ENCODE data around the gene GTF2F2. TPM values are rescaled to one million over a fixed set of nuclear protein-coding genes. Genes with fewer than 3 reads are reported as not detected.

Gene GTF2F2
- total RNA-seq, 1 donor from 2014 or later: 19.9 TPM

DNA sequence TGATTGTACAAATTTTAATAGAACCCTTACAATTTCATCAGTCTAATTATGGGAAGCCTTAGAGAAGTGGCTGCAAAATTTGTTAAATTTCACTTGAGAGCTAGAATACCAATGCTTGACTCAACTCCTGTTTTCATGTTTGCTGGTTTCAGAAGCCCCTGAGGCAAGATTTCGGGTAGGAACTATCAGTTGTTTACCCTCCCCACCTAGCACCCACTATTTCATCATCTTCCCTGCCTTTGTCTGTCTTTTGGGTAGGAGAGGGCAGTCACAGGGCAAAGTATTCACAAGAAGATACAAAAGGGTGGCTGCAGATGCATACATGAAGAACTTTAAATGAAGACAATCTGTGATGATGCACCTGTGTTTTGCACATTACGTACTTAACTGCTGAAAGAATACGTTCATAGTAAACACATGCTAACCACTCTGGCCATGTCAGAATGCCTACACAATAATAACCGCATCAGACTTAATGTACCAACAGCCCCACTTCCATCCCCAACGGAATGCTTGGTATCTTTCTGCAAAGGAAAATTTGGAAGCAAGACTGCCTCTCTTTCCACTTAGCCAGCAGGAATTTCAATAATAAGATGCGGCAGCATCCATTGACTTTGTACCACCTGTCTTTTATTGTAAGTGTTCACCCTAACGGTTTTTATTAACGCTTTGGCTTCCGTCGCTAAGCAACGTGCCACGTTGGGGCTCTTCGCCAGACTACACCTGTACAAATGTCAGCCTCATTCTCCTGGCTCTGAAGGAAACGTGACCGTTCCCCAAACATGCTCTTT, 190.2 kb downstream of the GTF2F2 start:
- Mint-ChIP-seq H3K36me3 (no peaks in the 10 kb centered on the region), H3K27me3 (ENCODE audit: low read depth) (peaks cover 4% of the 10 kb centered on the region), H3K4me3 (peak overlapping the region; percentile 81), H3K27ac (no peak overlapping the region), H3K9me3 (no peaks in the 10 kb centered on the region), H3K4me1 (peaks cover 15% of the 10 kb centered on the region)
- no peak for DNase-seq (ENCODE audit: low spot score in 2 of 2, unreplicated experiment in 2 of 2)
- TF ChIP-seq, protein P1, sequence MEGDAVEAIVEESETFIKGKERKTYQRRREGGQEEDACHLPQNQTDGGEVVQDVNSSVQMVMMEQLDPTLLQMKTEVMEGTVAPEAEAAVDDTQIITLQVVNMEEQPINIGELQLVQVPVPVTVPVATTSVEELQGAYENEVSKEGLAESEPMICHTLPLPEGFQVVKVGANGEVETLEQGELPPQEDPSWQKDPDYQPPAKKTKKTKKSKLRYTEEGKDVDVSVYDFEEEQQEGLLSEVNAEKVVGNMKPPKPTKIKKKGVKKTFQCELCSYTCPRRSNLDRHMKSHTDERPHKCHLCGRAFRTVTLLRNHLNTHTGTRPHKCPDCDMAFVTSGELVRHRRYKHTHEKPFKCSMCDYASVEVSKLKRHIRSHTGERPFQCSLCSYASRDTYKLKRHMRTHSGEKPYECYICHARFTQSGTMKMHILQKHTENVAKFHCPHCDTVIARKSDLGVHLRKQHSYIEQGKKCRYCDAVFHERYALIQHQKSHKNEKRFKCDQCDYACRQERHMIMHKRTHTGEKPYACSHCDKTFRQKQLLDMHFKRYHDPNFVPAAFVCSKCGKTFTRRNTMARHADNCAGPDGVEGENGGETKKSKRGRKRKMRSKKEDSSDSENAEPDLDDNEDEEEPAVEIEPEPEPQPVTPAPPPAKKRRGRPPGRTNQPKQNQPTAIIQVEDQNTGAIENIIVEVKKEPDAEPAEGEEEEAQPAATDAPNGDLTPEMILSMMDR (IDR thresholded peaks at IDR 0.05; ENCODE audit: unreplicated experiment): no peak

DNA sequence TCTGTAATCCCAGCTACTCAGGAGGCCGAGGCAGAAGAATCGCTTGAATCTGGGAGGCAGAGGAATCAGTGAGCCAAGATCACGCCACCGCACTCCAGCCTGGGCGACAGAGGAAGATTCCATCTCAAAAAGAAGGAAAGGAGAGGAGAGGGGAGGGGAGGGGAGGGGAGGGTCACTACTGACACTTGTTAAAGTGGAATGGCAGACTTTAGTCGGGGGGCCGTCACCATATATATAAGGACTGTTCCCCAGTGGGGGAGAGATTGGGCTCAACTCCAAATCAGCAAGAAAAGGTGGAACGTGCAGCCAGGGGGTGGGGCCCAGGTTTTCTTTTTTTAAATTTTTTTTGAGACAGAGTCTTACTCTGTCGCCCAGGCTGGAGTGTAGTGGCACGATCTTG, 194.5 kb downstream of the GTF2F2 start:
- Mint-ChIP-seq H3K4me1 (peaks cover 10% of the 10 kb centered on the region), H3K4me3 (no peak overlapping the region)
- TF ChIP-seq, protein P1 (IDR thresholded peaks at IDR 0.05; ENCODE audit: unreplicated experiment): no peak

DNA sequence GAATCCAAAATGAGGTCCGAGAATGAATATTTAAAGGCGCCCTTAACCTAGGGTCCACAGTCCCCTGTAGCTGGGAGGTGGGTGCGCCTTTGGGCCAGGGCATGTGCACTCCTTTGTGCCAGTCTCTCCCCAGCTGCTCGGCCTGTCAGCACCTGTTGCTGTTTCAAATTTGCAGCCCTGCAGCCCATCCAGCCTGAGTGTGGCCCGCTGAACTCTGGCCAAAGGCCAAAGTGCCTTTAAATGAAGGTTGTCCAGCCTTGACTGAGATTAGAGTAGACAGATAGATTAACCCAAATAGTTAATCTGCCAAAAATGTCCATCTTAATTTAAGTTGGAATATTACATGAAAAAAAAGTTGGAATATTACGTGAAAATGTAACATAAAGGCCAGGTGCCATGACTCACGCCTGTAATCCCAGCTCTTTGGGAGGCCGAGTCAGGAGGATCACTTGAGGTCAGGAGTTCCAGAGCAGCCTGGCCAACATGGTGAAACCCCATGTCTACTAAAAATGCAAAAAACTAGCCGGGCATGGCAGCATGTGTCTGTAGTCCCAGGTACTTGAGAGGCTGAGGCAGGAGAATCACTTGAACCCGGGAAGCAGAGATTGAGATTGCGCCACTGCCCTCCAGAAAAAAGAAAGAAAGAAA, 195.3 kb downstream of the GTF2F2 start:
- Mint-ChIP-seq H3K4me1 (peaks cover 7% of the 10 kb centered on the region), H3K27me3 (ENCODE audit: low read depth) (peaks cover 4% of the 10 kb centered on the region), H3K36me3 (no peaks in the 10 kb centered on the region), H3K9me3 (no peaks in the 10 kb centered on the region), H3K27ac (no peak overlapping the region), H3K4me3 (no peak overlapping the region)
- TF ChIP-seq, protein P1 (IDR thresholded peaks at IDR 0.05; ENCODE audit: unreplicated experiment): no peak
- DNase-seq (ENCODE audit: low spot score in 2 of 2, unreplicated experiment in 2 of 2): no peak

More for the DNA sequence above, 194.5 kb downstream of the GTF2F2 start:
- H3K9me3 Mint-ChIP-seq: no peaks in the 10 kb centered on the region
- no peak overlapping the region for H3K27ac Mint-ChIP-seq
- no peaks in the 10 kb centered on the region for H3K36me3 Mint-ChIP-seq
- DNase-seq (ENCODE audit: low spot score in 2 of 2, unreplicated experiment in 2 of 2): no peak
- peaks cover 4% of the 10 kb centered on the region for H3K27me3 Mint-ChIP-seq (ENCODE audit: low read depth)

DNA sequence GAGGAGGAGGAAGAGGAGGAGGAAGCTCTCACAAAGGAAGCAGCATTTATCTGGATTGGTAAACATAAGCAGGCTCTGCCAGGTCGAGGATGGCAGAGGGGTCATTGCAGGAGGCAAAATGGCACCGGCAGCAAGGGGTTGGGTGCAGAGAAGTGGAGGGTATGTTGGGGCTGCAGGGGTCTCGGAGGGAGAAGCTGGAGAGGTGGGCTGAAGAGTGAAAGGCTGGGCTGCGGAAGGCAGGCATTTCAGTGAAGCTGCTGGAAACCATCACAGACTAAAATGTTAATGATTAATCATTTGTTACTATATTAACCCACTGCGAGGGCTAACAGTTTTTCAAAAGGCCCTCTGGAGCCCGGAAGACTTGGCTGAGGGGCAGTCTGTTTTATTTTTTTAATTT, 196.0 kb downstream of the GTF2F2 start:
- Mint-ChIP-seq H3K36me3 (no peaks in the 10 kb centered on the region), H3K27me3 (ENCODE audit: low read depth) (peaks cover 1% of the 10 kb centered on the region), H3K4me3 (no peak overlapping the region), H3K4me1 (peaks cover 1% of the 10 kb centered on the region), H3K27ac (no peak overlapping the region), H3K9me3 (no peaks in the 10 kb centered on the region)
- no peak for DNase-seq (ENCODE audit: low spot score in 2 of 2, unreplicated experiment in 2 of 2)
- TF ChIP-seq, protein P1 (IDR thresholded peaks at IDR 0.05; ENCODE audit: unreplicated experiment): no peak

DNA sequence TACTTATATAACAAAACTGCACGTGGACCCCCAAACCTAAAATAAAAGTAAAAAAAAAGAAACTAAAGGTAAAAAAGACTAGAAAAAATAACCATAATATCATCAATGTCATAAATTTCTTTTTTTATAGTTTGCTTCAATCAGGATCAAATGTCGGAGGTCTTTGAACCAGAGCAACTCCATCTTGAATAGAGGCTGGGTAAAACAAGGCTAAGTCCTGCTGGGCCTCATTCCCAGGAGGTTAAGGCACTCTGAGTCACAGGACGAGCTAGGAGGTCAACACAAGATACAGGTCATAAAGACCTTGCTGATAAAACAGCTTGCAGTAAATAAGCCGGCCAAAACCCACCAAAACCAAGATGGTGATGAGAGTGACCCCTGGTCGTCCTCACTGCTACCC, 196.7 kb downstream of the GTF2F2 start:
- TF ChIP-seq, protein P1 (IDR thresholded peaks at IDR 0.05; ENCODE audit: unreplicated experiment): no peak
- no peak overlapping the region for H3K27ac Mint-ChIP-seq

More for the DNA sequence above, 196.7 kb downstream of the GTF2F2 start:
- DNase-seq (ENCODE audit: low spot score in 2 of 2, unreplicated experiment in 2 of 2): no peak
- H3K4me1 Mint-ChIP-seq: no peaks in the 10 kb centered on the region
- H3K4me3 Mint-ChIP-seq: no peak overlapping the region
- H3K36me3 Mint-ChIP-seq: no peaks in the 10 kb centered on the region
- no peaks in the 10 kb centered on the region for H3K9me3 Mint-ChIP-seq
- H3K27me3 Mint-ChIP-seq (ENCODE audit: low read depth): no peaks in the 10 kb centered on the region
